Panc1 (cell line): ENCODE measurements around the gene PPIP5K2. TPM values are rescaled to one million over a fixed set of nuclear protein-coding genes. Genes with fewer than 3 reads are reported as not detected.

ENCODE experiments used
- ATAC-seq: fragments of 200-7000 bp; cut with Tn5 transposase; 2 replicates; pipeline ENCODE4 v1.9.1; 2020; ENCODE audit warnings: mild to moderate bottlenecking, moderate library complexity
- BruUV-seq: library from RNA; stranded (reverse); fragments of 400-500 nt; replicated peaks from 2 replicates; lab custom pipeline; 2021; lab: Mats Ljungman, UMichigan
- CTCF ChIA-PET: fragments of 300-600 bp; sonication (Branson Sonifier 250); formaldehyde crosslinking; loops from one replicate; lab custom pipeline; 2022; ENCODE audit warnings: antibody characterized with exemption; lab: Charles Lee
- POLR2A ChIA-PET: fragments of 300-600 bp; sonication (Branson Sonifier 250); formaldehyde crosslinking; loops from one replicate; lab custom pipeline; 2022; ENCODE audit warnings: antibody characterized with exemption; lab: Charles Lee
- DNase-seq: peaks from one replicate; pipeline ENCODE4 v3.0.0-alpha.2; 2010; ENCODE audit warnings: low read depth, low spot score
- H3K27ac ChIP-seq: 2 replicates; pipeline ENCODE4 v1.5.1; 2011; ENCODE audit warnings: mild to moderate bottlenecking, low read length, inconsistent platforms
- H3K27me3 ChIP-seq: fragments of 200-500 bp; sonication (Bioruptor generic); 2 replicates; pipeline ENCODE4 v1.6.0; 2014; ENCODE audit warnings: low read length, inconsistent platforms; ENCODE audit not compliant: control insufficient read depth, insufficient read depth
- H3K36me3 ChIP-seq: fragments of 200-500 bp; sonication (Bioruptor generic); 2 replicates; pipeline ENCODE4 v1.5.1; 2014; ENCODE audit warnings: inconsistent platforms, mild to moderate bottlenecking, low read length, moderate library complexity; ENCODE audit not compliant: control insufficient read depth, insufficient read depth
- H3K4me1 ChIP-seq: 2 replicates; pipeline ENCODE4 v1.5.1; 2011; ENCODE audit warnings: inconsistent platforms, mild to moderate bottlenecking, low read length, moderate library complexity; ENCODE audit not compliant: control insufficient read depth, insufficient read depth
- H3K4me3 ChIP-seq, 2 experiments: 2 replicates each; pipeline ENCODE4 v1.5.1; 2011 to 2012; ENCODE audit warnings: low read depth in 2 of 2, low read length in 2 of 2, mild to moderate bottlenecking in 2 of 2, inconsistent platforms in 1 of 2, moderate library complexity in 1 of 2
- H3K9me3 ChIP-seq: fragments of 200-500 bp; sonication (Bioruptor generic); 2 replicates; pipeline ENCODE4 v1.5.1; 2014; ENCODE audit warnings: low read depth, mild to moderate bottlenecking, inconsistent platforms, low read length, moderate library complexity; ENCODE audit not compliant: control insufficient read depth, insufficient read depth
- POLR2AphosphoS5 ChIP-seq: IDR thresholded peaks from 2 replicates; pipeline ENCODE4 v1.6.1; 2012; ENCODE audit warnings: mild to moderate bottlenecking, low read depth, low read length, moderate library complexity
- SIN3A ChIP-seq: IDR thresholded peaks from 2 replicates; pipeline ENCODE4 v1.6.1; 2012; ENCODE audit warnings: low read depth, mild to moderate bottlenecking, low read length, moderate library complexity, borderline replicate concordance; ENCODE audit not compliant: insufficient read depth
- TCF7L2 ChIP-seq: IDR thresholded peaks from 2 replicates; pipeline ENCODE4 v1.6.1; 2011; ENCODE audit warnings: mild to moderate bottlenecking, low read depth, low read length, inconsistent platforms
- in situ Hi-C: cut with HindIII; loops from 2 replicates; pipeline ENCODE4 v1.10.0; 2016; ENCODE audit warnings: low sequenced_read_pairs, low pct_unique_long_range_greater_than_20kb
- intact Hi-C: fragments of 100-400 bp; cut with micrococcal nuclease; formaldehyde crosslinking; loops from one replicate; pipeline ENCODE4 v1.10.0; 2022; ENCODE audit not compliant: unreplicated experiment
- total RNA-seq: library from RNA; stranded (reverse); gene quantifications from one replicate; pipeline ENCODE4 v1.2.1, GENCODE V29; 2021; ENCODE audit not compliant: unreplicated experiment
- TF ChIP-seq, protein P1 (sequence below), 2 experiments: IDR thresholded peaks; 2 replicates each; pipeline ENCODE4 v1.6.1; 2011 to 2012; ENCODE audit warnings: low read depth in 2 of 2, control low read depth in 1 of 2, low read length in 1 of 2, mild to moderate bottlenecking in 1 of 2, moderate library complexity in 1 of 2; ENCODE audit not compliant: insufficient read depth in 1 of 2
- TF ChIP-seq, protein P2 (sequence below): fragments of 450-650 bp; IDR thresholded peaks from 2 replicates; pipeline ENCODE4 v1.5.1; 2017; ENCODE audit warnings: mild to moderate bottlenecking

Gene PPIP5K2
- total RNA-seq, 1 experiment from 2014 or later, result 56.8 TPM

GRCh38 chr5:103216137-103216536 lies 96.0 kb downstream of the PPIP5K2 start:
- H3K4me1 ChIP-seq, result no peaks in the 10 kb centered on the region
- DNase-seq (no peak), ATAC-seq (no peak)
- intact Hi-C loops (no loop called here), in situ Hi-C loops (no loop called here)
- H3K36me3 ChIP-seq, result no peaks in the 10 kb centered on the region
- TF ChIP-seq SIN3A (no peak), TCF7L2 (no peak), POLR2AphosphoS5 (no peak)
- TF ChIP-seq, protein P1, sequence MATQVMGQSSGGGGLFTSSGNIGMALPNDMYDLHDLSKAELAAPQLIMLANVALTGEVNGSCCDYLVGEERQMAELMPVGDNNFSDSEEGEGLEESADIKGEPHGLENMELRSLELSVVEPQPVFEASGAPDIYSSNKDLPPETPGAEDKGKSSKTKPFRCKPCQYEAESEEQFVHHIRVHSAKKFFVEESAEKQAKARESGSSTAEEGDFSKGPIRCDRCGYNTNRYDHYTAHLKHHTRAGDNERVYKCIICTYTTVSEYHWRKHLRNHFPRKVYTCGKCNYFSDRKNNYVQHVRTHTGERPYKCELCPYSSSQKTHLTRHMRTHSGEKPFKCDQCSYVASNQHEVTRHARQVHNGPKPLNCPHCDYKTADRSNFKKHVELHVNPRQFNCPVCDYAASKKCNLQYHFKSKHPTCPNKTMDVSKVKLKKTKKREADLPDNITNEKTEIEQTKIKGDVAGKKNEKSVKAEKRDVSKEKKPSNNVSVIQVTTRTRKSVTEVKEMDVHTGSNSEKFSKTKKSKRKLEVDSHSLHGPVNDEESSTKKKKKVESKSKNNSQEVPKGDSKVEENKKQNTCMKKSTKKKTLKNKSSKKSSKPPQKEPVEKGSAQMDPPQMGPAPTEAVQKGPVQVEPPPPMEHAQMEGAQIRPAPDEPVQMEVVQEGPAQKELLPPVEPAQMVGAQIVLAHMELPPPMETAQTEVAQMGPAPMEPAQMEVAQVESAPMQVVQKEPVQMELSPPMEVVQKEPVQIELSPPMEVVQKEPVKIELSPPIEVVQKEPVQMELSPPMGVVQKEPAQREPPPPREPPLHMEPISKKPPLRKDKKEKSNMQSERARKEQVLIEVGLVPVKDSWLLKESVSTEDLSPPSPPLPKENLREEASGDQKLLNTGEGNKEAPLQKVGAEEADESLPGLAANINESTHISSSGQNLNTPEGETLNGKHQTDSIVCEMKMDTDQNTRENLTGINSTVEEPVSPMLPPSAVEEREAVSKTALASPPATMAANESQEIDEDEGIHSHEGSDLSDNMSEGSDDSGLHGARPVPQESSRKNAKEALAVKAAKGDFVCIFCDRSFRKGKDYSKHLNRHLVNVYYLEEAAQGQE (IDR thresholded peaks at IDR 0.05; ENCODE audit: insufficient read depth in 1 of 2, low read depth in 2 of 2, low read length in 1 of 2), result no peak
- no peak overlapping the region for H3K27ac ChIP-seq
- BruUV-seq, result no TSS peak
- H3K4me3 ChIP-seq, result no peak overlapping the region
- ChIA-PET CTCF (no interaction called here), POLR2A (no interaction called here)
- H3K27me3 ChIP-seq, result no peaks in the 10 kb centered on the region
- H3K9me3 ChIP-seq, result no peaks in the 10 kb centered on the region

GRCh38 chr5:103216697-103217096 lies 96.6 kb downstream of the PPIP5K2 start:
- no peak overlapping the region for H3K27ac ChIP-seq
- in situ Hi-C loops, result no loop called here
- ChIA-PET CTCF (no interaction called here), POLR2A (no interaction called here)
- no peaks in the 10 kb centered on the region for H3K4me1 ChIP-seq
- H3K4me3 ChIP-seq, result no peak overlapping the region
- no peaks in the 10 kb centered on the region for H3K9me3 ChIP-seq
- BruUV-seq, result no TSS peak
- H3K27me3 ChIP-seq, result no peaks in the 10 kb centered on the region
- no peak for DNase-seq
- no peaks in the 10 kb centered on the region for H3K36me3 ChIP-seq
- TF ChIP-seq POLR2AphosphoS5 (no peak), SIN3A (no peak), TCF7L2 (no peak)
- TF ChIP-seq, protein P2, sequence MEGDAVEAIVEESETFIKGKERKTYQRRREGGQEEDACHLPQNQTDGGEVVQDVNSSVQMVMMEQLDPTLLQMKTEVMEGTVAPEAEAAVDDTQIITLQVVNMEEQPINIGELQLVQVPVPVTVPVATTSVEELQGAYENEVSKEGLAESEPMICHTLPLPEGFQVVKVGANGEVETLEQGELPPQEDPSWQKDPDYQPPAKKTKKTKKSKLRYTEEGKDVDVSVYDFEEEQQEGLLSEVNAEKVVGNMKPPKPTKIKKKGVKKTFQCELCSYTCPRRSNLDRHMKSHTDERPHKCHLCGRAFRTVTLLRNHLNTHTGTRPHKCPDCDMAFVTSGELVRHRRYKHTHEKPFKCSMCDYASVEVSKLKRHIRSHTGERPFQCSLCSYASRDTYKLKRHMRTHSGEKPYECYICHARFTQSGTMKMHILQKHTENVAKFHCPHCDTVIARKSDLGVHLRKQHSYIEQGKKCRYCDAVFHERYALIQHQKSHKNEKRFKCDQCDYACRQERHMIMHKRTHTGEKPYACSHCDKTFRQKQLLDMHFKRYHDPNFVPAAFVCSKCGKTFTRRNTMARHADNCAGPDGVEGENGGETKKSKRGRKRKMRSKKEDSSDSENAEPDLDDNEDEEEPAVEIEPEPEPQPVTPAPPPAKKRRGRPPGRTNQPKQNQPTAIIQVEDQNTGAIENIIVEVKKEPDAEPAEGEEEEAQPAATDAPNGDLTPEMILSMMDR, result no peak
- no peak for ATAC-seq
- intact Hi-C loops, result no loop called here

DNA sequence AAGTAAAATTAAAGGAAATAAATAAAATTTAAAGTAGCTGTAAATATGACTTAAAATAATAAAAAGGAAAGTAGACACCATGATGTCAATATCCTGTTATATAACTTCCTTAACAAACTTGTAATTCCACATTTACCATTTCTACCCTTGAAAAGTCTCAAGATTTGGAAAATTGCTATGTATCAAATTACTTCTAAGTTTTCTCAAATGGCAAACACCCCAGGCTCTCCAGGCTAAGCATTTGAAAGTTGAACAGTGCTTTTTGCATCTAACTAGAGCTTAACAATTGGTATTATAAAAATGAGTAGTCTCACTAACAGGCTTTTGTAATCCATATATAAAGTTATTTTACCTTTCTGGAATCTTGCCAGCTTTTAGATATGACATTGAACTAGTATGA lies 97.0 kb downstream of the PPIP5K2 start:
- no TSS peak for BruUV-seq

More for the DNA sequence above, 97.0 kb downstream of the PPIP5K2 start:
- in situ Hi-C loops, result no loop called here
- ATAC-seq (no peak), DNase-seq (no peak)
- no peaks in the 10 kb centered on the region for H3K36me3 ChIP-seq
- ChIA-PET POLR2A (no interaction called here), CTCF (no interaction called here)
- no peaks in the 10 kb centered on the region for H3K9me3 ChIP-seq
- TF ChIP-seq, protein P2, result no peak
- TF ChIP-seq, protein P1 (IDR thresholded peaks at IDR 0.05; ENCODE audit: insufficient read depth in 1 of 2, low read depth in 2 of 2, low read length in 1 of 2), result no peak
- TF ChIP-seq SIN3A (no peak), TCF7L2 (no peak), POLR2AphosphoS5 (no peak)
- intact Hi-C loops, result no loop called here
- no peak overlapping the region for H3K4me3 ChIP-seq
- H3K4me1 ChIP-seq, result no peaks in the 10 kb centered on the region
- no peak overlapping the region for H3K27ac ChIP-seq
- H3K27me3 ChIP-seq, result no peaks in the 10 kb centered on the region
